ENCODE measurements around the gene HCFC1. TPM values are rescaled to one million over a fixed set of nuclear protein-coding genes. Genes with fewer than 3 reads are reported as not detected.

Gene HCFC1
- total and polyA plus RNA-seq, 2 experiments from 2014 or later, result 12.6 to 26.4 TPM

- H3K4me2 ChIP-seq (ENCODE audit: unreplicated experiment), result no peak overlapping the region
- no peaks in the 10 kb centered on the region for H3K36me3 ChIP-seq (ENCODE audit: low read depth)
- H3K27me3 ChIP-seq (replicated peaks; ENCODE audit: insufficient read depth), result no peaks in the 10 kb centered on the region
- H3K9ac ChIP-seq, result no peak overlapping the region
- H3K27ac ChIP-seq, result no peak overlapping the region
- H3K4me1 ChIP-seq (ENCODE audit: insufficient read depth), result no peaks in the 10 kb centered on the region
- TF ChIP-seq EZH2phosphoT487 (IDR thresholded peaks at IDR 0.05; ENCODE audit: insufficient read depth, low read depth) (no peak), EZH2 (IDR thresholded peaks at IDR 0.05; ENCODE audit: insufficient read depth, poor library complexity, severe bottlenecking) (no peak)
- in situ Hi-C loops (cut with MboI), result no loop called here
- H3K9me3 ChIP-seq (ENCODE audit: low read depth), result no peaks in the 10 kb centered on the region
- H3K4me3 ChIP-seq, result no peak overlapping the region
- H3K9me2 ChIP-seq (ENCODE audit: insufficient read depth), result no peaks in the 10 kb centered on the region
- no peak overlapping the region for H2AFZ ChIP-seq
- no peaks in the 10 kb centered on the region for H4K20me1 ChIP-seq (ENCODE audit: insufficient read depth)
- H3F3A ChIP-seq (ENCODE audit: insufficient read depth), result no peaks in the 10 kb centered on the region
- 88 to 93% methylated on average over 6 to 13 of the region's 13 CpGs for WGBS, 2 experiments (ENCODE audit: low coverage in 1 of 2, low lambda C conversion rate in 2 of 2, missing lambda C conversion rate in 2 of 2)
- DNase-seq, result no peak
- no peaks in the 10 kb centered on the region for H3K79me2 ChIP-seq (ENCODE audit: insufficient read depth)
Measured at GRCh38 chrX:153919281-153919680, 52.3 kb downstream of the HCFC1 start.

GRCh38 chrX:153917869-153918268 is 53.7 kb downstream of the HCFC1 start:
- H4K20me1 ChIP-seq (ENCODE audit: insufficient read depth), result no peaks in the 10 kb centered on the region
- H3K9ac ChIP-seq, result no peak overlapping the region
- H2AFZ ChIP-seq, result no peak overlapping the region
- no peak for TF ChIP-seq EZH2 (IDR thresholded peaks at IDR 0.05; ENCODE audit: insufficient read depth, poor library complexity, severe bottlenecking)
- no peak for TF ChIP-seq EZH2phosphoT487 (IDR thresholded peaks at IDR 0.05; ENCODE audit: insufficient read depth, low read depth)
- H3K4me1 ChIP-seq (ENCODE audit: insufficient read depth), result no peaks in the 10 kb centered on the region
- no peak overlapping the region for H3K27ac ChIP-seq
- no peaks in the 10 kb centered on the region for H3K27me3 ChIP-seq (replicated peaks; ENCODE audit: insufficient read depth)
- 58 to 68% methylated on average over 6 of the region's 6 CpGs for WGBS, 2 experiments (ENCODE audit: low coverage in 1 of 2, low lambda C conversion rate in 2 of 2, missing lambda C conversion rate in 2 of 2)
- no peaks in the 10 kb centered on the region for H3K9me2 ChIP-seq (ENCODE audit: insufficient read depth)
- no peak overlapping the region for H3K4me2 ChIP-seq (ENCODE audit: unreplicated experiment)
- H3K79me2 ChIP-seq (ENCODE audit: insufficient read depth), result no peaks in the 10 kb centered on the region
- H3F3A ChIP-seq (ENCODE audit: insufficient read depth), result no peaks in the 10 kb centered on the region
- no peak overlapping the region for H3K4me3 ChIP-seq
- in situ Hi-C loops (cut with MboI), result no loop called here
- no peaks in the 10 kb centered on the region for H3K9me3 ChIP-seq (ENCODE audit: low read depth)
- no peaks in the 10 kb centered on the region for H3K36me3 ChIP-seq (ENCODE audit: low read depth)
- DNase-seq, result no peak

GRCh38 chrX:153913701-153914100 is 57.9 kb downstream of the HCFC1 start:
- in situ Hi-C loops (cut with MboI), result no loop called here
- Histone ChIP-seq H3K36me3 (ENCODE audit: low read depth) (no peaks in the 10 kb centered on the region), H3K4me2 (ENCODE audit: unreplicated experiment) (no peak overlapping the region), H2AFZ (no peak overlapping the region), H3K9me3 (ENCODE audit: low read depth) (no peaks in the 10 kb centered on the region), H4K20me1 (ENCODE audit: insufficient read depth) (no peaks in the 10 kb centered on the region), H3K9ac (no peak overlapping the region), H3K4me1 (ENCODE audit: insufficient read depth) (no peaks in the 10 kb centered on the region), H3K27me3 (replicated peaks; ENCODE audit: insufficient read depth) (no peaks in the 10 kb centered on the region), H3K4me3 (no peak overlapping the region), H3F3A (ENCODE audit: insufficient read depth) (no peaks in the 10 kb centered on the region), H3K9me2 (ENCODE audit: insufficient read depth) (no peaks in the 10 kb centered on the region), H3K27ac (no peak overlapping the region), H3K79me2 (ENCODE audit: insufficient read depth) (no peaks in the 10 kb centered on the region)
- 69 to 75% methylated on average over 12 to 14 of the region's 17 CpGs for WGBS, 2 experiments (ENCODE audit: low coverage in 1 of 2, low lambda C conversion rate in 2 of 2, missing lambda C conversion rate in 2 of 2)
- TF ChIP-seq EZH2 (IDR thresholded peaks at IDR 0.05; ENCODE audit: insufficient read depth, poor library complexity, severe bottlenecking), result no peak
- TF ChIP-seq EZH2phosphoT487 (IDR thresholded peaks at IDR 0.05; ENCODE audit: insufficient read depth, low read depth), result no peak
- DNase-seq, result no peak

- in situ Hi-C loops (cut with MboI), result no loop called here
- H4K20me1 ChIP-seq (ENCODE audit: insufficient read depth), result no peaks in the 10 kb centered on the region
- no peaks in the 10 kb centered on the region for H3K9me3 ChIP-seq (ENCODE audit: low read depth)
- 0 to 49% methylated on average over 2 to 8 of the region's 17 CpGs for WGBS, 2 experiments (ENCODE audit: low coverage in 1 of 2, low lambda C conversion rate in 2 of 2, missing lambda C conversion rate in 2 of 2)
- no peak overlapping the region for H3K4me3 ChIP-seq
- H3K4me2 ChIP-seq (ENCODE audit: unreplicated experiment), result no peak overlapping the region
- TF ChIP-seq EZH2phosphoT487 (IDR thresholded peaks at IDR 0.05; ENCODE audit: insufficient read depth, low read depth) (no peak), EZH2 (IDR thresholded peaks at IDR 0.05; ENCODE audit: insufficient read depth, poor library complexity, severe bottlenecking) (no peak)
- no peaks in the 10 kb centered on the region for H3K36me3 ChIP-seq (ENCODE audit: low read depth)
- no peak overlapping the region for H2AFZ ChIP-seq
- H3K9ac ChIP-seq, result no peak overlapping the region
- no peaks in the 10 kb centered on the region for H3K4me1 ChIP-seq (ENCODE audit: insufficient read depth)
- no peaks in the 10 kb centered on the region for H3K9me2 ChIP-seq (ENCODE audit: insufficient read depth)
- DNase-seq, result no peak
- H3F3A ChIP-seq (ENCODE audit: insufficient read depth), result no peaks in the 10 kb centered on the region
- H3K27me3 ChIP-seq (replicated peaks; ENCODE audit: insufficient read depth), result no peaks in the 10 kb centered on the region
- no peak overlapping the region for H3K27ac ChIP-seq
- H3K79me2 ChIP-seq (ENCODE audit: insufficient read depth), result no peaks in the 10 kb centered on the region
Measured at GRCh38 chrX:153913211-153913610, 58.4 kb downstream of the HCFC1 start.

GRCh38 chrX:153911798-153912197 is 59.8 kb downstream of the HCFC1 start:
- in situ Hi-C loops (cut with MboI), result no loop called here

More at GRCh38 chrX:153911798-153912197, 59.8 kb downstream of the HCFC1 start:
- no peaks in the 10 kb centered on the region for H4K20me1 ChIP-seq (ENCODE audit: insufficient read depth)
- no peak for TF ChIP-seq EZH2 (IDR thresholded peaks at IDR 0.05; ENCODE audit: insufficient read depth, poor library complexity, severe bottlenecking)
- no peak overlapping the region for H3K4me3 ChIP-seq
- H3K4me2 ChIP-seq (ENCODE audit: unreplicated experiment), result no peak overlapping the region
- H3K9ac ChIP-seq, result no peak overlapping the region
- no peaks in the 10 kb centered on the region for H3K36me3 ChIP-seq (ENCODE audit: low read depth)
- H3K27me3 ChIP-seq (replicated peaks; ENCODE audit: insufficient read depth), result no peaks in the 10 kb centered on the region
- H3F3A ChIP-seq (ENCODE audit: insufficient read depth), result no peaks in the 10 kb centered on the region
- no peak for DNase-seq
- no peak overlapping the region for H3K27ac ChIP-seq
- no peaks in the 10 kb centered on the region for H3K79me2 ChIP-seq (ENCODE audit: insufficient read depth)
- H3K9me2 ChIP-seq (ENCODE audit: insufficient read depth), result no peaks in the 10 kb centered on the region
- no peaks in the 10 kb centered on the region for H3K9me3 ChIP-seq (ENCODE audit: low read depth)
- H3K4me1 ChIP-seq (ENCODE audit: insufficient read depth), result no peaks in the 10 kb centered on the region
- WGBS, 2 experiments (ENCODE audit: low coverage in 1 of 2, low lambda C conversion rate in 2 of 2, missing lambda C conversion rate in 2 of 2), result 50 to 56% methylated on average over 5 to 6 of the region's 6 CpGs
- H2AFZ ChIP-seq, result no peak overlapping the region
